GM19035 (cell line): Measurements from ENCODE around the gene CCPG1.

Experiments
- ATAC-seq: cut with Tn5 transposase; IDR thresholded peaks from one replicate; pipeline ENCODE4 v1.9.1; 2021; ENCODE audit not compliant: unreplicated experiment

The CCPG1 gene

GRCh38 chr15:55389264-55389607 is 18.9 kb downstream of the CCPG1 start:
- no peak for ATAC-seq

DNA sequence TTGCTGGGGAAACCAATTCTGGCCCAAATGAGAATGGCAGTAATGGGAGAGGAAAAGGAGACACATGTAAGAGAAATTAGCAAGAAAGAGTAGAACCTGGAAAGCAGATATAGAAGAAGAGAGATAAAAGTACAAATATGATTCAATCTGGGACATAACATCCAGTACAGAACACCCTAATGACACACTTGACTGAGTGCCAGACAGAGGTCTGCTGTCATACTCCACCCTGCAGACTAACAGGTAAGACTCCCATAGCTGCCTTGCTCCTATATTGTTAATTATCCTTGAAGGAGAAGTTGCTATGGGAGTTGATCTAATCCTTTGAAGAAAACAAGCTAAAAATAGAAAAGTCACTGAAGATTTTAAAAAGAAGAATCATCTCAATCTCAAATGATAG is 21.1 kb downstream of the CCPG1 start:
- ATAC-seq: no peak

DNA sequence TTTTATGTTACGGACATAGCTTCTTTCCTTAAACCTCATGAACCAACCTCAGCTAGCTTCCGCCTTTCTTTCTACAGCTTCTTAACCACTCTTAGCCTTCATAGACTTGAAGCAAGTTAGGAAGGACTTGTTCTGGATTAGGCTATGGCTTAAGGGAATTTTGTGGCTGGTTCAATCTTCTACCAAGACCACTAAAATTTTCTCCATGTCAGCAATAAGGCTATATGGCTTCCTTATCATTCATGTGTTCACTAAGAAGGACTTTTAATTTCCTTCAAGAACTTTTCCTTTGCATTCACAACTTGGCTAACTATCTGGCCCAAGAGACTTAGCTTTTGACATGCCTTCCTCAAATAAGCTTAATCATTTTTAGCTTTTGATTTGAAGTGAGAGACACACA is 24.5 kb downstream of the CCPG1 start:
- no peak for ATAC-seq

GRCh38 chr15:55381595-55381994 is 26.6 kb downstream of the CCPG1 start:
- no peak for ATAC-seq

- no peak for ATAC-seq
Measured at GRCh38 chr15:55379095-55379494, 29.1 kb downstream of the CCPG1 start.

DNA sequence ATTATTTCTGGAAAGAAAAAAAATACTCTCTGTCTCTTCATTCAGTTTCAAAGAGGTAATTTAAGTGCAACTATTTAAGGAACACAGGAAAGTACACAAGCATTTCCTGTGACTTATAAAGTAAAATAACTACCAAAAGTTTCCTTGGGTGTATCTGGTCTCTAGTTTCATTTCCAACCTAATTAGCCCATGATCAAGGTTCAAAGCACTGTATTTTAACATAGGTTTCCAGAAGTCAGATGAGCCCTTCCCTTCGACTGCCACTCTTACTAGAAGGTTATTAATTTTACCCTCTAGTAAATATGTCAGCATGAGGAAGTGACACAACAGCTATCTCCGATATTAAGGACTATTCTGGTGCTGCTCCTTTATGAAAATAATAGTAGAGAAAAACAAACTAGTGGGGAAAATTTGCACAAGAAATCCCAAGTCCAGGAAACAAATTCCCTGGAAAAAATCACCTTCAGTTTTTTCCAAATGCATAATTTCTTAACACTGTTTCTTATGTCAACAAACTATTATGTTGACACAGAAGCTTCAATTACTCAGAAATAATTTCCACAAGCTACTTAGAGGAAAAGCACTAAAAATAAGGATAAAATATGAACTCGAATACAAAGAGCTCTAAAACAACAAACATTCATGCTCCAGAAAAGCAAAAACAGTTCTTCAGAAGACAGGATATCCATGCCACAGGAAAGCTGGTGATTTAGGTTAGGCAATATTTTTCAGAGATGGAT is 35.3 kb downstream of the CCPG1 start:
- peak; percentile 57 for ATAC-seq

GRCh38 chr15:55366981-55367380 is 41.2 kb downstream of the CCPG1 start:
- no peak for ATAC-seq

GRCh38 chr15:55362641-55363040 is 45.5 kb downstream of the CCPG1 start:
- no peak for ATAC-seq

DNA sequence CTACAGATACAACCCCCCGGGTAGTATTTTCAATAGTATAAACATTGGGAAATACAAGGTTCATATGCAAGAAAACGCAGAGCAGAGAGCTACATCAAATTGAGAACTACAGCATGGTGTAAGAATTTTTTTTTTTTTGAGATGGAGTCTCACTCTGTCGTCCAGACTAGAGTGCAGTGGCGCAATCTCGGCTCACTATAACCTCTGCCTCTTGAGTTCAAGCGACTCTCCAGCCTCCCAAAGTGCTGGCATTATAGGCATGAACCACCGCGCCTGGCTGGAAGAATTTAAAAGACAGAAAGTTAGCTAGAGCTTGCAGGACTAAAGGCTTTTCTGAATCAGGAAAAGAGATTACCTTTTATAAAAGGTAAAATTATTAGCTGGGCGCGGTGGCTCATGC is 47.1 kb downstream of the CCPG1 start:
- no peak for ATAC-seq

GRCh38 chr15:55360256-55360655 is 47.9 kb downstream of the CCPG1 start:
- ATAC-seq: no peak

- no peak for ATAC-seq
Measured at GRCh38 chr15:55358471-55358870, 49.7 kb downstream of the CCPG1 start.

DNA sequence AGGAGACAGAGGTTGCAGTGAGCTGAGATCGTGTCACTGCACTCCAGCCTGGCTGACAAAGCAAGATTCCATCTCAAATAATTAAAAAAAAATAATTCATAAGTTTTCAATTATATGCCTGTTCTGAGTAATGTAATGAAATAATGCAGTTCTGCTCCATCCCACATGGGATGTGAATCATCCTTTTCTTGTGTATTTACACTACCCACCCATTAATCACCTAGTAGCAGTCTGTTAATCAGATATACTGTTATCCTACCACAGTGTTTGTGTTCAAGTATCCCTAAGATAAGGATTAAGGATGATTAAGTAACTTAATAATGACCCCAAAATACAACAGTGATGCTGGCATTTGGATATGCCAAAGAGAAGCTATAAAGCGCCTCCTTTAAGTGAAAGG is 50.4 kb downstream of the CCPG1 start:
- no peak for ATAC-seq

DNA sequence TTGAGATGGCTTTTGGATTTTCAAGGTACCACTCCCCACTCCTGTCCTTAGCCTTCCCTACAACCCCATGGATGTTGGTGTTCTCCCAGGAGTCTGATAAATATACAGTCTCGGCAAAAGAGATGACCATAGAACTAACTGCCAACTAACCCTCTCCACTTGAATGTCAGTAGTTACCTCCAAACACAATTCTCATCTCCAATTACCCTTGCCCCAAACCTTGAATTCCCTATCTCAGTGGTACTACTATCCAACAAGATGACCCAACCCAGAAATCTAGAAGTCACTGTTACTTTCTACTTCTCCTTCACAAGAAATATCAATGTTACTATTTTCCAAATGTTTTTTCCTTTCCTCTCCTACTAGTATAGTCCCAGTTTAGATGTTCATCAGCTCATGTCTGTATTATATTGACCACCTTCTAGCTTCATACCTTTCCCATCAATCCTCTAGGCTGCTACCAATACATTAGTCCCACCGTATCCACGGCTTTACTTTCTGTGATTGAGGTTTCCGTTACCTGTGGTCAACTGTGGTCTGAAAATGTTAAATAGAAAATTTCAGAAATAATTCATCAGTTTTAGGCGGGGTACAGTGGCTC is 51.1 kb downstream of the CCPG1 start:
- no peak for ATAC-seq

- ATAC-seq: no peak
Measured at GRCh38 chr15:55353025-55353424, 55.1 kb downstream of the CCPG1 start.

DNA sequence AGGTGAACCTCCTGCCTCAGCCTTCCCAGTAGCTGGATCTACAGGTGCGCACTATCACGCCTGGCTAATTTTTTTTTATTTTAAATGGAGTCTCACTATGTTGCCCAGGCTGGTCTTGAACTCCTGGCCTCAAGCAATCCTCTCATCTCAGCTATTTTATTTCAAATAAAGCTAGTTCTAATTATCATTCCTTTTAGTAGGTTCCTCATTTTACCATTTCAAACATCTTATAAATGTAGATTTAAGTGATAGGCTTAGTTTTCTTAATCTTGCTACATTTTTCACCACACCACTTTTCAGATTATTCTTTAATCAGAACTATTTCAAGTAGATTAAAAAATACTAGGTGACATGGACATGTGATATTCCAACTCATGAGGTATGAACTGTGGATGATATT is 58.9 kb downstream of the CCPG1 start:
- no peak for ATAC-seq

DNA sequence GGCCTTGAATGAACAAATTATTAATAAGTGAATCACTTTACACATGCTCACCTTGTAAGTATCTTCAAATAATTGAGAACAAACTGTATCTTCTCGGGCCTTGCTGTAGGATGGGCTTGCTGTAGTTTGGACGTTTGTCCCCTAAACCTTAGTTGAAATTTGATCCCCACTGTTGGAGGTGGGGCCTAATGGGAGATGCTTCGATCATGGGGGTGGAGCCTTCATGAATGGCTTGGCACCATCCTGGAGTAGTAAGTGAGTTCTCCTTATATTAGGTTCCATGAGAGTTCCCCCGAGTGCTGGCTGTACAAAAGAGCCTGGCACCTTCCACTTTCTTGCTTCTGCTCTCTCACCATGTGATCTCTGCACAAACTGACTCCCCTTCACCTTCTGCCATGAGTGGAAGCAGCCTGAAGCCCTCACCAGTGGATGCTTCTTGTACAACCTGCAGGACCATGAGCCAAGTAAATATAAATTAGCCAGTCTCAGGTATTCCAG is 59.8 kb downstream of the CCPG1 start:
- ATAC-seq: no peak

- no peak for ATAC-seq
Measured at GRCh38 chr15:55344206-55344605, 64.0 kb downstream of the CCPG1 start.

DNA sequence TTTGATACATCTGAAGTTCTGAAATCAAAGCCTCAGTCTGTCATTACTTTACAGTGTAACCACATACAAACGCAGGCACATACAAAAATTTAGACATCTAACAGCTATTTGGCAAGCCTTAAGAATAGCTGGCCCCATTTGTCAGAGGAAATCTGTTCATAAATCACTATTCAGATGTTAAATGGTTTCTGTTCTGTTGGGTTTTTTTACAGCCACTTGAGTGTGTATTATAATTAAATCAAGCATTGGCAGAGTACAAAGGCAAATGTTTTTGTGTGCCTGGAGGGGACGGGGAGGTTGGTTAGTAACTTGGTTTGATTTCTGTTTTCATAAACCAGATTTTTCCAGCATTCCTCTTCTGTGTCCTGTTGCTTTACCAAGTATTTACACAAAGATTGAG is 65.0 kb downstream of the CCPG1 start:
- no peak for ATAC-seq

DNA sequence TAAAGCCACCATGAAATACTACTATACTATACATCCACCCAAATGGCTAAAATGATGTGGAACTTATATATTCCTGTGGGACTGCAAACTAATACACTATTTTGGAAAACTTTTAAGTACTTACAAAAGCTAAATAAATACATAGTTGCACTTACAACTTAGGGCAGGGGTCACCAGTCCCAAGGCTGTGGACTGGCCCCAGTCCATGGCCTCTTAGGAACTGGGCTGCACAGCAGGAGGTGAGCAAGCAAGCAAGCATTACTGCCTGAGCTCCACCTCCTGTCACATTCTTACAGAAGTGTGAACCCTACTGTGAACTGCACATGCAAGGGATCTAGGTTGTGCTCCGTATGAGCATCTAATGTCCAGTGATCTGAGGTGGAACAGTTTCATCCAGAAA is 71.0 kb downstream of the CCPG1 start:
- ATAC-seq: no peak

DNA sequence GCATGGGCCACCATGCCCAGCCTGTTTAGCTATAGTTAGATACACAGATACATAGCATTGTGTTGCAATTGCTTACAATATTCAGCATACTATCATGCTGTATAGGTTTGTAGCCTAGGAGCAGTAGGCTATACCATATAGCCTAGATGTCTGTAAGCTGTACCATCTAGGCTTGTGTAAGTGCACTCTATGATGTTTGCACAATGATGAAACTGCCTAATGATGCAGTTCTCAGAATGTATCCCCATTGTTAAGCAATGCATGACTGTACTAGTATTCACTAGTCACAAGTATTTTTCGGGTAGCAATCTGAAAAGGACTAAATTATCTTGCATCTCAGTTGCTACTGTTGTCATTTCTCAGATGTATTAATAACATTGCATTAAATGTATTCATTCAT is 73.2 kb downstream of the CCPG1 start:
- no peak for ATAC-seq

DNA sequence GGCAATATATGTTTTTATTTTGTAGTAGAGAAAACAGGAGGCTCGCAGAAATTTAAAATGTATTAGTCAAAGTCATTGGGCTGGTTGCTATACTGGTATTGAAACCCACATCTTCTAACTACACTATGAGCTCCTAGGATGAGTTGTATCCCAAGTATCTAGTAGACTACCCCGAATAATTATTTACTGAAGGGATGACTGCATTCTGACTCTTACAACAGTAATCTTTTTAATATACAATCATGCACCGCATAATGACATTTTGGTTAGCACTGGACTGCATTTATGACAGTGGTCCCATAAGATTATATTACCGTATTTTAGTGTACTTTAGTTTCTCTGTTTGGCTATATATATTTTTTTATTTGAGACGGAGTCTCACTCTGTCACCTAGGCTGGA is 73.8 kb downstream of the CCPG1 start:
- ATAC-seq: no peak

DNA sequence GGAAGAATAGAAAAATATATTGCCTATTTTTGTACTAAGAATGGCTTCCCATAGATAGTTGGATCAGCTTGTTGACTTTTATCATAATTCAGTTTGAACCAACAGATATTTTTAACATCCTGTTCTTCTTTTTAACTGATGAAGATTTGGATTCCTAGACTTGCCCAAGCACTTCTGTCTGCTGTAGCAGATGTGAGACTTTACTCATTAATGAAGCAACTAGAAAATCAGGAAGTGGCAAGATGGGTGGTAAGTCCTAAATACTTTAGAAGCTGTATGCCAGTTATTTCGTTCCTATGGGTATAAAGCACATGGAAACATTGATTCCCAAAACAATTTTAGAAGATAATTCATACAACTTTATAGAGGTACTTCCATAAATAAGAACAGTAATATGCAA is 80.8 kb downstream of the CCPG1 start:
- ATAC-seq: no peak

DNA sequence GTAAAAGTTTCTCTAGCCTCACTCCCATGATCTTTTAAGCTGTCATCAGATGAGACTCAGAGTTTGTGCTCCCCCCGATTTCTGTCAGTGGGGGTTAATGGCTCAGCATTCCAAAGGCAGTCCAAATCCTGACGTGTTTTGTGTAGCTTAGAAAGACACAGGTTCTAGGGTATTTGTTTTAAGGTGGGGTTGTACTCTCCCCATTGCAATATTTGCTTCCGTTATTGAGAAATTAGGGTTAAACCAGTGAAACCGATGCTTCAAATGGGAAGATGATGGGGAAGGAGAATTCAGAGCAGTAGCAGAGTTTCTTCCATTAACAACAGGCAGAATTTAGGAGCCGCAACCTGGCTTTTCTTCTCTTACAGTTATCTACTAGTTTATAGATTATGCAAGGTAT is 85.7 kb downstream of the CCPG1 start:
- ATAC-seq: no peak
